H1 (cell line): ENCODE measurements around the gene DPM2. TPM values are rescaled to one million over a fixed set of nuclear protein-coding genes. Genes with fewer than 3 reads are reported as not detected.

ENCODE experiments used
- EP300 ChIP-seq, 2 experiments: IDR thresholded peaks; 1 replicate in 1 of 2; 2 replicates in 1 of 2; pipeline ENCODE4 v1.6.1; 2011 to 2012; ENCODE audit warnings: low read depth in 2 of 2, low read length in 2 of 2, mild to moderate bottlenecking in 2 of 2, borderline replicate concordance in 1 of 2, inconsistent platforms in 1 of 2, moderate library complexity in 1 of 2
- EZH2 ChIP-seq: fragments of 200-600 bp; sonication (generic); IDR thresholded peaks from 2 replicates; pipeline ENCODE4 v1.7.1; 2012; ENCODE audit warnings: low read depth, mild to moderate bottlenecking, moderate library complexity, low read length, inconsistent platforms; ENCODE audit not compliant: severe bottlenecking
- SAP30 ChIP-seq: fragments of 300-600 bp; sonication (generic); IDR thresholded peaks from 2 replicates; pipeline ENCODE4 v1.7.1; 2012; ENCODE audit warnings: low read length, moderate library complexity, mild to moderate bottlenecking, inconsistent platforms; ENCODE audit not compliant: insufficient read depth, insufficient replicate concordance
- SP4 ChIP-seq: IDR thresholded peaks from 2 replicates; pipeline ENCODE4 v1.6.1; 2012; ENCODE audit warnings: low read length, inconsistent platforms
- SRF ChIP-seq: IDR thresholded peaks from 2 replicates; pipeline ENCODE4 v1.6.1; 2011; ENCODE audit warnings: mild to moderate bottlenecking, low read depth, low read length, moderate library complexity
- polyA plus RNA-seq, 7 experiments: library from polyadenylated mRNA; depleted of rRNA in 3 of 7; stranded (reverse) in 5 of 7; unstranded in 2 of 7; fragments of >200 nt in 5 of 7; fragments of 200-250 nt in 2 of 7; gene quantifications; 1 replicate in 5 of 7; 2 replicates in 1 of 7; 4 replicates in 1 of 7; pipeline versions ENCODE4 v1.2.1 to v1.2.3, GENCODE V29; 2011 to 2013; ENCODE audit warnings: missing spikeins in 2 of 7, mixed read lengths in 2 of 7
- total RNA-seq: library from RNA; stranded (reverse); fragmentation: NEBNext Ultra II Directional; extraction: Animal tissue kit (Norgen Biotek cat#: 25700); gene quantifications from 2 replicates; pipeline ENCODE4 v1.2.1, GENCODE V29; 2021

The DPM2 gene
- total and polyA plus RNA-seq, 2 of the 8 experiments (the other 6 are each of a cell fraction or from before 2014, with no cell fraction given), result 45.4 to 95.4 TPM

GRCh38 chr9:127896395-127897192 is 41.1 kb downstream of the DPM2 start (continued):
- TF ChIP-seq SRF (no peak), SAP30 (no peak), EP300 (IDR thresholded peaks at IDR 0.05; ENCODE audit: borderline replicate concordance in 1 of 2, low read depth in 2 of 2, low read length in 2 of 2) (no peak), SP4 (no peak), EZH2 (no peak)
- TF ChIP-seq, all 59 proteins: peak for 0
